Testis (tissue), 2 donors: ENCODE measurements around the gene SCPEP1.

Experiments used
- POLR2A ChIP-seq: fragments of 450-650 bp; IDR thresholded peaks from one replicate; pipeline ENCODE4 v1.6.1; 2017; ENCODE audit warnings: antibody characterized with exemption, mild to moderate bottlenecking, moderate library complexity
- TF ChIP-seq, protein P1 (sequence below), 3 experiments: fragments of 450-650 bp in 2 of 3; fragments of 200-600 bp in 1 of 3; sonication (generic) in 1 of 3; IDR thresholded peaks; one replicate each; pipeline ENCODE4 v1.5.1; 2016 to 2019; ENCODE audit warnings: antibody characterized with exemption in 3 of 3, mild to moderate bottlenecking in 2 of 3, moderate library complexity in 1 of 3

DNA sequence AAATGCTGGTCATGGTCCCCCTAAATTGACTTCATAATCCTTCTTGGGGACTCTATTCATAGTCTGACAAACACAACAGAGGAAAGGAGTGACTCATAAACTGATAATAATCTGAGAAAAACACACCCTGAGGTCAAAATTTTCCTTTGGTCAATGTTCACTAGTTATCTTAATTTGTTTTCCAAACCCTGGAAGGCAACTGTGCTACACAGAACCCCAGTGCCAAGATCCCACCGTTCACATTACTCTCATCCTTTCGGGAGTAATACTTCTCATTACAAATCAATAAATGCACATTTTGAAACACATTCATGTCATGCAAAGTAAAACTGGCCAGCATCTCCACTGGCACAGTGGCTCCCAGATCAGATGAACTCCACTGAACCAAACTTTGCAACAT is 40.2 kb upstream of the SCPEP1 start:
- no peak for TF ChIP-seq POLR2A
- TF ChIP-seq, protein P1, sequence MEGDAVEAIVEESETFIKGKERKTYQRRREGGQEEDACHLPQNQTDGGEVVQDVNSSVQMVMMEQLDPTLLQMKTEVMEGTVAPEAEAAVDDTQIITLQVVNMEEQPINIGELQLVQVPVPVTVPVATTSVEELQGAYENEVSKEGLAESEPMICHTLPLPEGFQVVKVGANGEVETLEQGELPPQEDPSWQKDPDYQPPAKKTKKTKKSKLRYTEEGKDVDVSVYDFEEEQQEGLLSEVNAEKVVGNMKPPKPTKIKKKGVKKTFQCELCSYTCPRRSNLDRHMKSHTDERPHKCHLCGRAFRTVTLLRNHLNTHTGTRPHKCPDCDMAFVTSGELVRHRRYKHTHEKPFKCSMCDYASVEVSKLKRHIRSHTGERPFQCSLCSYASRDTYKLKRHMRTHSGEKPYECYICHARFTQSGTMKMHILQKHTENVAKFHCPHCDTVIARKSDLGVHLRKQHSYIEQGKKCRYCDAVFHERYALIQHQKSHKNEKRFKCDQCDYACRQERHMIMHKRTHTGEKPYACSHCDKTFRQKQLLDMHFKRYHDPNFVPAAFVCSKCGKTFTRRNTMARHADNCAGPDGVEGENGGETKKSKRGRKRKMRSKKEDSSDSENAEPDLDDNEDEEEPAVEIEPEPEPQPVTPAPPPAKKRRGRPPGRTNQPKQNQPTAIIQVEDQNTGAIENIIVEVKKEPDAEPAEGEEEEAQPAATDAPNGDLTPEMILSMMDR (IDR thresholded peaks at IDR 0.05): no peak
